Activated T-cell treated with anti-CD3 and anti-CD28 coated beads, Interleukin-2, amount 50 U/mL, for 72 hours (primary cell): ENCODE measurements around the gene NUP133. TPM values are rescaled to one million over a fixed set of nuclear protein-coding genes. Genes with fewer than 3 reads are reported as not detected.

Experiments
- ATAC-seq, 2 donors: fragments of 150-1000 bp; cut with Tn5 transposase; replicated peaks in 1 of 2; 2 replicates each; pipeline ENCODE4 v1.10.0; 2021; ENCODE audit warnings: moderate library complexity in 2 of 2, mild to moderate bottlenecking in 1 of 2
- DNase-seq, 2 donors: peaks; one replicate each; pipeline ENCODE4 v3.0.0; 2021 to 2022; ENCODE audit warnings: mixed read lengths in 1 of 2
- H3K27ac Mint-ChIP-seq: one replicate; pipeline ENCODE4 v1.8.0; 2022; ENCODE audit warnings: mild to moderate bottlenecking, moderate library complexity, mixed read lengths
- H3K27me3 Mint-ChIP-seq: one replicate; pipeline ENCODE4 v1.8.0; 2022; ENCODE audit warnings: low read depth, mixed read lengths
- H3K36me3 Mint-ChIP-seq, 2 donors: one replicate each; pipeline ENCODE4 v1.8.0; 2022; ENCODE audit warnings: mixed read lengths in 2 of 2, mild to moderate bottlenecking in 1 of 2; ENCODE audit not compliant: insufficient read depth in 2 of 2
- H3K4me1 Mint-ChIP-seq: one replicate; pipeline ENCODE4 v1.8.0; 2022; ENCODE audit warnings: low read depth, mixed read lengths
- H3K4me3 Mint-ChIP-seq, 2 donors: one replicate each; pipeline ENCODE4 v1.8.0; 2022; ENCODE audit warnings: mild to moderate bottlenecking in 2 of 2, mixed read lengths in 2 of 2, moderate library complexity in 2 of 2
- H3K9me3 Mint-ChIP-seq, 2 donors: one replicate each; pipeline ENCODE4 v1.8.0; 2022; ENCODE audit warnings: mixed read lengths in 2 of 2
- total RNA-seq, 2 donors: library from RNA; stranded (reverse); gene quantifications; one replicate each; pipeline ENCODE4 v1.2.3, GENCODE V29; 2022

NUP133 gene
- total RNA-seq, 2 donors from 2014 or later: 42.8 to 53.4 TPM

DNA sequence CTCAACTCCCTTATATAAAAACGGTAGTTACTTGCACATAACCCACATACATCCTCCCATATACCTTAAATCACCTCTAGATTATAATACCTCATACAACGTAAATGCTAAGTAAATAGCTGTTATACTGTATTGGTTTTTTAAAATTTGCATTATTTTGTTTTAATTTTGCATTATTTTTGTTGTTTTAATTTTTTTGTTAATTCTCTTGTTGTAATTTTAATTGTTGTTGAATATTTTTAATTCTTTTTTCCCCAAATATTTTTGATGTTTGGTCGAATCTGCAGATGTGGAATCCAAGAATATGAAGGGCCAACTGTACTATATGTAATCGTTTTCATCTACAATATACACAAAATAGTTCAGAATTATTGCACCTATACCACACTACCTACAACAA is 50.7 kb downstream of the NUP133 start:
- ATAC-seq: no peak
- H3K36me3 Mint-ChIP-seq: peaks cover 8 to 21% of the 10 kb centered on the region in 2 donors

DNA sequence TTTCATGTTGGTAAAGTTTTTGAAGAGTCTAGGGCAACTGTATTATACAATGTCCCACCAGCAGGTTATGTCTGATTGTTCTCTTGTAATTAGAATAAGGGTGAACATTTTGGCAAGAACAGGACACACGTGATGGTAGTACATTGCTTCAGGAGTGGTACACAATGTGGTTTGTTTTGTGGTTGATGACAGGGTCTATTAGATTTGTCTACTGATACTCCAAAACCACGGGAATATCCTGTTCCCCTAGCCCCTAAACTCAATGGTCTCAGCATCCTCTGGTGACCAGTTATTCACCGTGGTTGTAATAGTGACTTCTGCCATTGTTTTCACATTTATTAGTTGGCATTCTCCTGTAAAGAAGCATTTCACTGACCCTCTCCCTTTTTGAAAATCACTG is 52.1 kb downstream of the NUP133 start:
- H3K27me3 Mint-ChIP-seq: no peaks in the 10 kb centered on the region
- H3K4me3 Mint-ChIP-seq: no peak overlapping the region
- peaks cover 8 to 24% of the 10 kb centered on the region in 2 donors for H3K36me3 Mint-ChIP-seq
- H3K9me3 Mint-ChIP-seq: no peaks in the 10 kb centered on the region
- H3K4me1 Mint-ChIP-seq: no peaks in the 10 kb centered on the region
- H3K27ac Mint-ChIP-seq: no peak overlapping the region
- no peak for ATAC-seq
- DNase-seq: no peak

More for the DNA sequence above, 50.7 kb downstream of the NUP133 start:
- DNase-seq: no peak
- Mint-ChIP-seq H3K9me3 (no peaks in the 10 kb centered on the region), H3K4me3 (no peak overlapping the region), H3K27me3 (no peaks in the 10 kb centered on the region), H3K4me1 (no peaks in the 10 kb centered on the region), H3K27ac (no peak overlapping the region)

DNA sequence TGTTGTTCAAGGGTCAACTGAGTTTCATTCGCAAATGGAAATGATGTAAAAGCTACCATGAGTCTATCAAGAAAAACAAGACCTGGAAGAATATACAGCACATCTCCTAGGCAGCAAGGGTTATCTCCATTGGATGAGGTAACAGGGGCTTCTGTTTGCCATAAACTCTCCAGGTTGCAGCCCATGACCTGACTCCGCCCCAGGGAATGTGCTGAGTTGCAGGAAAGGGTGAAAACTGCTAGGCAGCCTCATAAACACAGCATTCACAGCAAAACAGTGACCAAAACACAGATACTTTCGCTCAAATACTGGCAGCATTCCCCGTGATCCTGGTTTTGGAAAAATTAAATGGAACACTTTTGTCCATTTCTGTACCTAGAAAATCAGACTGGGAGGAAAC is 54.1 kb downstream of the NUP133 start:
- H3K36me3 Mint-ChIP-seq: peaks cover 0 to 21% of the 10 kb centered on the region in 2 donors
- DNase-seq: no peak
- H3K9me3 Mint-ChIP-seq: no peaks in the 10 kb centered on the region
- no peak overlapping the region for H3K27ac Mint-ChIP-seq
- ATAC-seq: no peak
- no peaks in the 10 kb centered on the region for H3K27me3 Mint-ChIP-seq
- no peak overlapping the region for H3K4me3 Mint-ChIP-seq
- H3K4me1 Mint-ChIP-seq: no peaks in the 10 kb centered on the region

DNA sequence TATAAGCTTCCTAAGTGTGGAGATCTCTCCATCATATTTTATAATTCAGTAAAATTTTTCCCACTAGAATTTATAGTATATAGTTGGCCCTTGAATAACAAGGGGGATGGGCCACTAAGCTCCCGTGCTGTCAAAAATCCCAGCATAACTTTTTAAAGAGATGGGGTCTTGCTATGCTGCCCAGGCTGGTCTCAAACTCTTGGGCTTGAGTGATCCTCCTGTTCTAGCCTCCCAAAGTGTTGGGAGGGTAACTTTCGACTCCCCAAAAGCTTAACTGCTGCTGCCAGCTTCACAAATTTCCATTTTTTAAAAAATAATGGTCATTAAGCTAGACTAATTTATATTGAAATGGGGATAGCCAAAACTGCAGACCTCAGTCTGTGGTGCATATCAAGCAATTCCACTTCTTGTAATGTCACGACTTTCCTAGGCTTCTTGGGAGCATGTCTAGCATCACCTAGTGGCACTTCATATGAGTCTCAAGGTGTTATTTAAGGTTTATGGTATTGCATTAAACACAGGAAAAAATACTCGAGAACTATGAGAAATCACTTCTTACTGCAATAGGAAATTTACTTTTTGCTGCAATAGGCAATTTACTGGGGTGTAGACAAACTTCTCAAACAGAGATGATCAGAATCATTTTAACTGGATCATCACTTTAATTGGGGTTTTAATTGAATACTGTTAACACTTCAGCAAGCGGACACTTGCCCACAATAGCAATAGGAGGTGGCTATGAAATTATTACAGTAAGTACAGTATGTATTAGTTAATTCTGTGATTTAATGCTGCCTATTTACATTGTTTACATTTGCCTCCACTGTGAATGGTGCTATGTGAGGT is 55.0 kb downstream of the NUP133 start:
- H3K27me3 Mint-ChIP-seq: no peaks in the 10 kb centered on the region
- no peak for ATAC-seq
- H3K9me3 Mint-ChIP-seq: no peaks in the 10 kb centered on the region
- DNase-seq: no peak
- peaks cover 0 to 19% of the 10 kb centered on the region in 2 donors for H3K36me3 Mint-ChIP-seq
- H3K4me1 Mint-ChIP-seq: no peaks in the 10 kb centered on the region
- H3K27ac Mint-ChIP-seq: no peak overlapping the region
- no peak overlapping the region for H3K4me3 Mint-ChIP-seq

DNA sequence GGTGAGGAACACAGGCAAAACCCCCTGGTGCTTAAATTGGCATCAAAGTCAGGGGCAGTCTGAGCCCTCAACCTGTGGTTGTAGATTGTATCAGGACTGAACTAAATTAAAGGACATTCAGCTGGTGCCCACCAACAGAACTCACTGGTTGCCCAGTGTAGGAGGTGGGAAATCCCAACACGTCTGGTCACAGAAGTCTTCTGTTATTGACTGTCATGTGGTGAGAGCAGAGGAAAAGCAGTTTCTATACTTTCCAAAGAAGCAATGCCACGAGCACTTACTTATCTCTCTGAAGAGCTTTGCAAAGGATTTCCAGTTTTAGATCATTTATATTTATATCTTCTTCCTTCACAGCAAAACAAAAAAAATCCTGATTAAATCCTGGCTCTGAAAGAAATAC is 59.3 kb downstream of the NUP133 start:
- DNase-seq (no peak), ATAC-seq (no peak)
- H3K4me3 Mint-ChIP-seq: no peak overlapping the region
- no peaks in the 10 kb centered on the region for H3K27me3 Mint-ChIP-seq
- peaks cover 0 to 19% of the 10 kb centered on the region in 2 donors for H3K36me3 Mint-ChIP-seq
- no peaks in the 10 kb centered on the region for H3K9me3 Mint-ChIP-seq
- H3K27ac Mint-ChIP-seq: no peak overlapping the region
- no peaks in the 10 kb centered on the region for H3K4me1 Mint-ChIP-seq

DNA sequence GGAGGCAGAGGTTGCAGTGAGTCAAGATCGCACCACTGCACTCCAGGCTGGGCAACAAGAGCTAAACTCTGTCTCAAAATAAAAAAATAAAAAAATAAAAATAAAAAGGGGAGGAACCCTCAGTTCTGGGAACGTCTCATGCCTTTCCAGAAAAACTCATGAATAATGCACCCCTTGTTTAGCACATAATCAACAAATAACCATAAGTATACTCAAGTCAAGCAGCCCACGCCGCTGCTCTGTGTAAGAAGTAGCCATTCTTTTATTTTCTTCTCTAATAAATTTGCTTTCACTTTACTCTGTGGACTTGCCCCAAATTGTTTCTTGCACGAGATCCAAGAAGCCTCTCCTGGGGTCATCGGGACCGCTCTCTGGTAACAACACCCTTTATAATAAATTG is 59.8 kb downstream of the NUP133 start:
- Mint-ChIP-seq H3K9me3 (no peaks in the 10 kb centered on the region), H3K27me3 (no peaks in the 10 kb centered on the region), H3K36me3 (peaks cover 0 to 19% of the 10 kb centered on the region in 2 donors), H3K4me3 (no peak overlapping the region), H3K4me1 (no peaks in the 10 kb centered on the region), H3K27ac (no peak overlapping the region)
- DNase-seq (no peak), ATAC-seq (no peak)

DNA sequence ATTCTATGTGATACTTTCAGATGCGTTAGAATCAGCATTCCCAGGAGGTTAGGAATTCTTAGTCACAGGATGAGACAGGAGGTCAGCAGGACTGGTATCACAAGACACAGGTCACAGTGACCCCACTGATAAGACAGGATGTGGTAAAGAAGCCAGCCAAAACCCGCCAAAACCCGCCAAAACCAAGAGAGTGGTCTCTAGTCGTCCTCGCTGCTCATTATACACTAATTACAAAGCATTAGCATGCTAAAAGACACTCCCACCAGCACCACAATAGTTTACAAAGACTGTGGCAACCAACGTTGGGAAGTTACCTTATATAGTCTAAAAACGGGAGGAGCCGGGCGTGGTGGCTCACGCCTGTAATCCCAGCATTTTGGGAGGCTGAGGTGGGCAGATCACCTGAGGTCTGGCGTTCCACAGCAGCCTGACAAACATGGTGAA is 60.3 kb downstream of the NUP133 start:
- Mint-ChIP-seq H3K4me1 (no peaks in the 10 kb centered on the region), H3K9me3 (no peaks in the 10 kb centered on the region), H3K27ac (no peak overlapping the region), H3K4me3 (no peak overlapping the region), H3K27me3 (no peaks in the 10 kb centered on the region), H3K36me3 (peaks cover 0 to 19% of the 10 kb centered on the region in 2 donors)
- ATAC-seq (no peak), DNase-seq (no peak)

DNA sequence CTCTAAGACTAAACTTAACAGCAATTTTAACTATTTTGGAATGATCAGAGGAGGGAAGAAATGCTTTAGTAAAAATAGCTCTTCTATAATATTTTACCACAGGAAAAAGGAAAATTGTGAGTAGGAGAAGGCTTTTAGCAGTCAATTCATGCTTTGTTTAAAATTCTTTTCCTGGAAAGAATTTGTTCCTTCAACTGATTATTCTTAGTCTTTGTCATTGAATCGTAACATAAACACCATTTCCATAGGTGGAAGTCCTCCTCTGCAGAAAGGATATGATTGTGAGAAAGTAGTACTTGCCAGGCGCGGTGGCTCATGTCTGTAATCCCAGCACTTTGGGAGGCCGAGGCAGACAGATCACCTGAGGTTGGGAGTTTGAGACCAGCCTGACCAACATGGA is 62.3 kb downstream of the NUP133 start:
- Mint-ChIP-seq H3K27me3 (no peaks in the 10 kb centered on the region), H3K4me1 (peaks cover 12% of the 10 kb centered on the region), H3K9me3 (no peaks in the 10 kb centered on the region), H3K27ac (no peak overlapping the region), H3K36me3 (peaks cover under 1 to 10% of the 10 kb centered on the region in 2 donors), H3K4me3 (no peak overlapping the region)
- DNase-seq: no peak
- ATAC-seq: no peak

GRCh38 chr1:229440851-229441537 is 67.1 kb downstream of the NUP133 start:
- Mint-ChIP-seq H3K27me3 (peaks cover 28% of the 10 kb centered on the region), H3K36me3 (peaks cover 3 to 20% of the 10 kb centered on the region in 2 donors)

DNA sequence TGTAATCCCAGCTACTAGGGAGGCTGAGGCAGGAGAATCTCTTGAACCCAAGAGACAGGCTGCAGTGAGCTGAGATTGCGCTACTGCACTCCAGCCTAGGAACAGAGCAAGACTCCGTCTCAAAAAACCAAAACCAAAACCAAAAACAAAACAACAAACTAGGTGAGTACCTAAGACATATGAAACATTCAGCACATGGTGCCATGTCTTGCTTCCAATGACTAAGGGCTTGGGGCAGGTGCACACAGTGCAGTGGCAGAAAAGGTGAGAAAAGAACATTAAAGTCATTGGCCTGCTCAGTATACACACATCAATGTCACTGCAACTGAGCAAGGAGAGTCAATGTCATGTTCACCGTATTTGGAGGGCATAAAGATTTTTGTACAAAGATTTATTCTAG is 70.1 kb downstream of the NUP133 start:
- Mint-ChIP-seq H3K9me3 (no peaks in the 10 kb centered on the region), H3K27ac (no peak overlapping the region), H3K4me3 (no peak overlapping the region), H3K27me3 (peaks cover 51% of the 10 kb centered on the region), H3K4me1 (peaks cover 43% of the 10 kb centered on the region), H3K36me3 (peaks cover 3 to 17% of the 10 kb centered on the region in 2 donors)
- no peak for ATAC-seq
- no peak for DNase-seq

More at GRCh38 chr1:229440851-229441537, 67.1 kb downstream of the NUP133 start:
- H3K27ac Mint-ChIP-seq: no peak overlapping the region
- H3K4me3 Mint-ChIP-seq: peak overlapping the region; percentile 29 to 59
- peaks cover 36% of the 10 kb centered on the region for H3K4me1 Mint-ChIP-seq
- DNase-seq (peak; percentile 22 to 34), ATAC-seq (peak; percentile 94 to 96)
- no peaks in the 10 kb centered on the region for H3K9me3 Mint-ChIP-seq

DNA sequence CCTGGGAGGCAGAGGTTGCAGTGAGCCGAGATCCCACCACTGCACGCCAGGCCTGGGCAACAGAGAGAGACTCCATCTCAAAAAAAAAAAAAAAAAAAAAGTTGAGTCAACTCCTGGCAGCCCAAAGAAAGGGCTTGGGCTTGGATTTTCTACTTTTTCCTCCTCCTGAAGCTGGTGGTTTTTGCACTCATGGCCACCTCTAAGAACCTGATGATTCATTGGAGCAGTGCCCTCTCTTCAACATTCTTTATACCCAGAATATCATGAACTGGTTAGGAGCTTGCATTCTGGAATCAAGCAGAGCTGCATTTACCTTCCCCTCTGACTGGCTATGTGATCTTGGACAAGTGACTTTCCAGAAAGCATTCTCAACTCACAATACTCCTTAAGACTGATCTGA is 70.7 kb downstream of the NUP133 start:
- H3K27me3 Mint-ChIP-seq: peaks cover 57% of the 10 kb centered on the region
- no peak for DNase-seq
- peaks cover 3 to 17% of the 10 kb centered on the region in 2 donors for H3K36me3 Mint-ChIP-seq
- no peak overlapping the region for H3K4me3 Mint-ChIP-seq
- no peak for ATAC-seq
- H3K27ac Mint-ChIP-seq: no peak overlapping the region
- H3K4me1 Mint-ChIP-seq: peaks cover 44% of the 10 kb centered on the region
- no peaks in the 10 kb centered on the region for H3K9me3 Mint-ChIP-seq

DNA sequence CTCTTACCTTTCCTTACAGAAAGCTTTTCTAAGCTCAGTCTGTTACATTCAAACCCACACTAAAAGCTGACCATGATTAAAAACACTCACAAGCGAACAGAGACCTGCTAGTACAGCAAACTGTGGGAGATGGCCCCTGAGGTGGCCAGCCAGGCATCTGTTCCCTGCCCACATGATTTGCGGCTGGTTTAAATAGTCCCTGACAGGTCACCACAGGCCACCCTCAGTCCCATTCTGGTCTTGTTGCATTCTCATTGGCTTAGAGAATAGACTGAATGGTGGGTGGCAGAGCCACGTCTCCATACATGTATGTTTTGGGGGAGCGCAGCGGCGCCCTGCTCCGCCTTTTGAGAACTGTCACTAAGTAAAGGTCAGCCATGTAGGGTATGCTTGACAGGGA is 71.9 kb downstream of the NUP133 start:
- Mint-ChIP-seq H3K9me3 (no peaks in the 10 kb centered on the region), H3K36me3 (peaks cover 5 to 19% of the 10 kb centered on the region in 2 donors), H3K27me3 (peaks cover 70% of the 10 kb centered on the region), H3K4me1 (peaks cover 41% of the 10 kb centered on the region), H3K4me3 (no peak overlapping the region), H3K27ac (no peak overlapping the region)
- DNase-seq (no peak), ATAC-seq (no peak)

- Mint-ChIP-seq H3K36me3 (peaks cover 3 to 13% of the 10 kb centered on the region in 2 donors), H3K27ac (no peak overlapping the region), H3K4me3 (no peak overlapping the region), H3K4me1 (peaks cover 33% of the 10 kb centered on the region), H3K27me3 (peaks cover 84% of the 10 kb centered on the region), H3K9me3 (no peaks in the 10 kb centered on the region)
- ATAC-seq (peak in 1 of 2 donors; percentile 9), DNase-seq (no peak)
Measured at GRCh38 chr1:229434641-229435051, 73.5 kb downstream of the NUP133 start.
